Trophoblast cell (in vitro differentiated cells and primary cell): ENCODE results near the gene CFL1.

Source experiments
- DNase-seq, 2 donors: peaks; one replicate each; pipeline ENCODE4 v3.0.0-alpha.2; 2016
- H2AFZ ChIP-seq: 2 replicates; pipeline ENCODE4 v1.6.1; 2013; ENCODE audit warnings: low read length, moderate library complexity, mild to moderate bottlenecking; ENCODE audit not compliant: insufficient read depth, poor library complexity
- H2AK5ac ChIP-seq: 2 replicates; pipeline ENCODE4 v1.6.1; 2013; ENCODE audit warnings: mild to moderate bottlenecking, low read length
- H2BK120ac ChIP-seq: 2 replicates; pipeline ENCODE4 v1.6.1; 2013; ENCODE audit warnings: low read length, mild to moderate bottlenecking, moderate library complexity; ENCODE audit not compliant: insufficient read depth, poor library complexity
- H2BK12ac ChIP-seq: 2 replicates; pipeline ENCODE4 v1.6.1; 2013; ENCODE audit warnings: mild to moderate bottlenecking, low read length, moderate library complexity
- H2BK5ac ChIP-seq: 2 replicates; pipeline ENCODE4 v1.6.1; 2013; ENCODE audit warnings: low read length, low read depth, moderate library complexity, mild to moderate bottlenecking; ENCODE audit not compliant: poor library complexity
- H3K14ac ChIP-seq: 2 replicates; pipeline ENCODE4 v1.6.1; 2013; ENCODE audit warnings: mild to moderate bottlenecking, low read length
- H3K18ac ChIP-seq: 2 replicates; pipeline ENCODE4 v1.6.1; 2013; ENCODE audit warnings: mild to moderate bottlenecking, low read length
- H3K23ac ChIP-seq: 2 replicates; pipeline ENCODE4 v1.6.1; 2013; ENCODE audit warnings: low read length
- H3K27ac ChIP-seq: 2 replicates; pipeline ENCODE4 v1.5.1; 2013; ENCODE audit warnings: low read depth, mild to moderate bottlenecking, inconsistent platforms, low read length, moderate library complexity
- H3K27me3 ChIP-seq: 2 replicates; pipeline ENCODE4 v1.6.1; 2013; ENCODE audit warnings: inconsistent platforms, mild to moderate bottlenecking, low read length, moderate library complexity; ENCODE audit not compliant: insufficient read depth
- H3K36me3 ChIP-seq, 2 experiments: 1 replicate in 1 of 2; 2 replicates in 1 of 2; pipeline ENCODE4 v1.6.1; 2013; ENCODE audit warnings: low read length in 2 of 2, mild to moderate bottlenecking in 2 of 2, moderate library complexity in 1 of 2; ENCODE audit not compliant: insufficient read depth in 2 of 2, control insufficient read depth in 1 of 2
- H3K4ac ChIP-seq: 2 replicates; pipeline ENCODE4 v1.6.1; 2013; ENCODE audit warnings: low read depth, mild to moderate bottlenecking, low read length, moderate library complexity
- H3K4me1 ChIP-seq, 2 experiments: 1 replicate in 1 of 2; 2 replicates in 1 of 2; pipeline ENCODE4 v1.6.1; 2013; ENCODE audit warnings: low read length in 2 of 2, mild to moderate bottlenecking in 2 of 2, moderate library complexity in 1 of 2; ENCODE audit not compliant: insufficient read depth in 2 of 2, control insufficient read depth in 1 of 2
- H3K4me2 ChIP-seq: 2 replicates; pipeline ENCODE4 v1.6.1; 2013; ENCODE audit warnings: inconsistent platforms, mild to moderate bottlenecking, low read length, moderate library complexity
- H3K4me3 ChIP-seq: 2 replicates; pipeline ENCODE4 v1.5.1; 2013; ENCODE audit warnings: mild to moderate bottlenecking, low read depth, low read length, inconsistent platforms
- H3K79me1 ChIP-seq: one replicate; pipeline ENCODE4 v1.6.1; 2013; ENCODE audit warnings: low read length
- H3K79me2 ChIP-seq: 2 replicates; pipeline ENCODE4 v1.6.1; 2013; ENCODE audit warnings: low read length, mild to moderate bottlenecking; ENCODE audit not compliant: control insufficient read depth, insufficient read depth, poor library complexity
- H3K9ac ChIP-seq: 2 replicates; pipeline ENCODE4 v1.6.1; 2013; ENCODE audit warnings: mild to moderate bottlenecking, low read length
- H3K9me3 ChIP-seq: 2 replicates; pipeline ENCODE4 v1.6.1; 2013; ENCODE audit warnings: low read depth, mild to moderate bottlenecking, control low read depth, inconsistent platforms, low read length; ENCODE audit not compliant: insufficient read depth
- H4K12ac ChIP-seq: 2 replicates; pipeline ENCODE4 v1.6.1; 2013; ENCODE audit warnings: low read depth, mild to moderate bottlenecking, low read length, moderate library complexity
- H4K8ac ChIP-seq: 2 replicates; pipeline ENCODE4 v1.6.1; 2013; ENCODE audit warnings: low read depth, mild to moderate bottlenecking, low read length, moderate library complexity
- H4K91ac ChIP-seq: one replicate; pipeline ENCODE4 v1.6.1; 2013; ENCODE audit warnings: low read depth, mild to moderate bottlenecking, low read length, moderate library complexity
- WGBS: extraction: QIAGEN DNeasy Blood & Tissue Kit; methylation state at CpG from one replicate; pipeline ENCODE4 v1.1.7; 2013; ENCODE audit warnings: missing lambda C conversion rate; ENCODE audit not compliant: insufficient read length, insufficient coverage; ENCODE audit errors: extremely low coverage; 5-methylcytosine and 5-hydroxymethylcytosine counted together

Gene CFL1

GRCh38 chr11:65873318-65874156 is 15.6 kb upstream of the CFL1 start:
- no peak overlapping the region for H2BK12ac ChIP-seq
- H4K12ac ChIP-seq = peak overlapping the region; percentile 92
- peak overlapping the region; percentile 71 for H2BK5ac ChIP-seq
- peak overlapping the region; percentile 76 for H3K4me3 ChIP-seq
- H2AK5ac ChIP-seq = peak overlapping the region; percentile 60
- peak overlapping the region; percentile 68 for H3K27ac ChIP-seq
- H3K4me2 ChIP-seq = peak overlapping the region; percentile 99
- peaks cover 9% of the 10 kb centered on the region for H3K79me2 ChIP-seq
- peak overlapping the region; percentile 91 for H3K18ac ChIP-seq
- peak overlapping the region; percentile 92 for H4K8ac ChIP-seq
- H3K36me3 ChIP-seq = peaks cover 12 to 24% of the 10 kb centered on the region in 2 experiments
- peaks cover 13% of the 10 kb centered on the region for H3K79me1 ChIP-seq
- H3K4me1 ChIP-seq = peaks cover 7 to 12% of the 10 kb centered on the region in 2 experiments
- no peaks in the 10 kb centered on the region for H3K27me3 ChIP-seq
- peak overlapping the region; percentile 77 for H3K9ac ChIP-seq
- peak overlapping the region; percentile 86 for H3K14ac ChIP-seq
- H3K9me3 ChIP-seq = peaks cover 2% of the 10 kb centered on the region
- peak overlapping the region; percentile 19 for H2BK120ac ChIP-seq
- no peak overlapping the region for H3K23ac ChIP-seq
- H4K91ac ChIP-seq = peak overlapping the region; percentile 93
- H3K4ac ChIP-seq = peak overlapping the region; percentile 80
- peak; percentile 94 to 98 for DNase-seq
- peak overlapping the region; percentile 39 for H2AFZ ChIP-seq
- WGBS = no CpG with 5 or more reads among the region's 54 CpGs

- peak within 1 kb of the TSS; percentile 25 for H2BK12ac ChIP-seq
- H3K27me3 ChIP-seq = no peaks in the 10 kb centered on the region
- H3K4me1 ChIP-seq = peaks cover 9 to 13% of the 10 kb centered on the region in 2 experiments
- peak within 1 kb of the TSS; percentile 85 for H3K4me3 ChIP-seq
- peaks cover 13% of the 10 kb centered on the region for H3K79me1 ChIP-seq
- peak within 1 kb of the TSS; percentile 71 for H2BK5ac ChIP-seq
- peak within 1 kb of the TSS; percentile 92 for H4K12ac ChIP-seq
- H3K4me2 ChIP-seq = peak within 1 kb of the TSS; percentile 99
- H3K36me3 ChIP-seq = peaks cover 19 to 32% of the 10 kb centered on the region in 2 experiments
- H3K14ac ChIP-seq = peak within 1 kb of the TSS; percentile 88
- H3K4ac ChIP-seq = peak within 1 kb of the TSS; percentile 80
- H3K27ac ChIP-seq = peak within 1 kb of the TSS; percentile 68
- H3K79me2 ChIP-seq = peaks cover 9% of the 10 kb centered on the region
- peak within 1 kb of the TSS; percentile 45 for H2BK120ac ChIP-seq
- H3K9me3 ChIP-seq = no peaks in the 10 kb centered on the region
- peak within 1 kb of the TSS; percentile 97 for H3K18ac ChIP-seq
- peak within 1 kb of the TSS; percentile 34 for H3K23ac ChIP-seq
- peak within 1 kb of the TSS; percentile 73 for H2AFZ ChIP-seq
- H4K91ac ChIP-seq = peak within 1 kb of the TSS; percentile 93
- peak within 1 kb of the TSS; percentile 92 for H4K8ac ChIP-seq
- no CpG with 5 or more reads among the region's 69 CpGs for WGBS
- peak within 1 kb of the TSS; percentile 77 for H3K9ac ChIP-seq
- peak within 1 kb of the TSS; percentile 91 for H2AK5ac ChIP-seq
- peak in 1 of 2 donors; percentile 52 for DNase-seq
These were observed 14.8 kb upstream of the CFL1 start, which contains the start of gene EFEMP2 for GRCh38 chr11:65872586-65873317. EFEMP2 (minus strand) TSS chr11:65872800; CDS start chr11:65872354, 446 bp downstream.

- H2AK5ac ChIP-seq = peak overlapping the region; percentile 91
- no peaks in the 10 kb centered on the region for H3K9me3 ChIP-seq
- H3K4ac ChIP-seq = peak overlapping the region; percentile 30
- peak overlapping the region; percentile 83 for H3K14ac ChIP-seq
- H2AFZ ChIP-seq = no peak overlapping the region
- peak overlapping the region; percentile 61 for H4K12ac ChIP-seq
- H3K4me1 ChIP-seq = peaks cover 10 to 14% of the 10 kb centered on the region in 2 experiments
- peaks cover 13% of the 10 kb centered on the region for H3K79me1 ChIP-seq
- H3K27ac ChIP-seq = peak overlapping the region; percentile 44
- peak overlapping the region; percentile 89 for H4K8ac ChIP-seq
- no peak for DNase-seq
- H3K79me2 ChIP-seq = peaks cover 9% of the 10 kb centered on the region
- H3K23ac ChIP-seq = no peak overlapping the region
- no peaks in the 10 kb centered on the region for H3K27me3 ChIP-seq
- H2BK12ac ChIP-seq = peak overlapping the region; percentile 25
- peak overlapping the region; percentile 71 for H3K9ac ChIP-seq
- peak overlapping the region; percentile 85 for H3K4me3 ChIP-seq
- peak overlapping the region; percentile 36 for H2BK5ac ChIP-seq
- H3K18ac ChIP-seq = peak overlapping the region; percentile 60
- no CpG with 5 or more reads among the region's 26 CpGs for WGBS
- H2BK120ac ChIP-seq = peak overlapping the region; percentile 45
- H3K4me2 ChIP-seq = peak overlapping the region; percentile 71
- H4K91ac ChIP-seq = peak overlapping the region; percentile 93
- H3K36me3 ChIP-seq = peaks cover 25 to 37% of the 10 kb centered on the region in 2 experiments
These were observed 14.0 kb upstream of the CFL1 start for GRCh38 chr11:65871811-65872548.
